Stimulated activated CD4-positive, alpha-beta T cell treated with anti-CD3 and anti-CD28 coated beads, Interleukin-15, amount 100 ng/mL, for 24 hours (primary cell): ENCODE measurements around the gene USP4.
"Not testable (repeated sequence)": the region's sequence is repeated elsewhere in the genome, so short reads cannot be mapped to it uniquely, and the experiment has no call there.

ENCODE experiments used
- DNase-seq: peaks from one replicate; pipeline ENCODE4 v3.0.0-alpha.2; 2020

Gene USP4, protein sequence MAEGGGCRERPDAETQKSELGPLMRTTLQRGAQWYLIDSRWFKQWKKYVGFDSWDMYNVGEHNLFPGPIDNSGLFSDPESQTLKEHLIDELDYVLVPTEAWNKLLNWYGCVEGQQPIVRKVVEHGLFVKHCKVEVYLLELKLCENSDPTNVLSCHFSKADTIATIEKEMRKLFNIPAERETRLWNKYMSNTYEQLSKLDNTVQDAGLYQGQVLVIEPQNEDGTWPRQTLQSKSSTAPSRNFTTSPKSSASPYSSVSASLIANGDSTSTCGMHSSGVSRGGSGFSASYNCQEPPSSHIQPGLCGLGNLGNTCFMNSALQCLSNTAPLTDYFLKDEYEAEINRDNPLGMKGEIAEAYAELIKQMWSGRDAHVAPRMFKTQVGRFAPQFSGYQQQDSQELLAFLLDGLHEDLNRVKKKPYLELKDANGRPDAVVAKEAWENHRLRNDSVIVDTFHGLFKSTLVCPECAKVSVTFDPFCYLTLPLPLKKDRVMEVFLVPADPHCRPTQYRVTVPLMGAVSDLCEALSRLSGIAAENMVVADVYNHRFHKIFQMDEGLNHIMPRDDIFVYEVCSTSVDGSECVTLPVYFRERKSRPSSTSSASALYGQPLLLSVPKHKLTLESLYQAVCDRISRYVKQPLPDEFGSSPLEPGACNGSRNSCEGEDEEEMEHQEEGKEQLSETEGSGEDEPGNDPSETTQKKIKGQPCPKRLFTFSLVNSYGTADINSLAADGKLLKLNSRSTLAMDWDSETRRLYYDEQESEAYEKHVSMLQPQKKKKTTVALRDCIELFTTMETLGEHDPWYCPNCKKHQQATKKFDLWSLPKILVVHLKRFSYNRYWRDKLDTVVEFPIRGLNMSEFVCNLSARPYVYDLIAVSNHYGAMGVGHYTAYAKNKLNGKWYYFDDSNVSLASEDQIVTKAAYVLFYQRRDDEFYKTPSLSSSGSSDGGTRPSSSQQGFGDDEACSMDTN

DNA sequence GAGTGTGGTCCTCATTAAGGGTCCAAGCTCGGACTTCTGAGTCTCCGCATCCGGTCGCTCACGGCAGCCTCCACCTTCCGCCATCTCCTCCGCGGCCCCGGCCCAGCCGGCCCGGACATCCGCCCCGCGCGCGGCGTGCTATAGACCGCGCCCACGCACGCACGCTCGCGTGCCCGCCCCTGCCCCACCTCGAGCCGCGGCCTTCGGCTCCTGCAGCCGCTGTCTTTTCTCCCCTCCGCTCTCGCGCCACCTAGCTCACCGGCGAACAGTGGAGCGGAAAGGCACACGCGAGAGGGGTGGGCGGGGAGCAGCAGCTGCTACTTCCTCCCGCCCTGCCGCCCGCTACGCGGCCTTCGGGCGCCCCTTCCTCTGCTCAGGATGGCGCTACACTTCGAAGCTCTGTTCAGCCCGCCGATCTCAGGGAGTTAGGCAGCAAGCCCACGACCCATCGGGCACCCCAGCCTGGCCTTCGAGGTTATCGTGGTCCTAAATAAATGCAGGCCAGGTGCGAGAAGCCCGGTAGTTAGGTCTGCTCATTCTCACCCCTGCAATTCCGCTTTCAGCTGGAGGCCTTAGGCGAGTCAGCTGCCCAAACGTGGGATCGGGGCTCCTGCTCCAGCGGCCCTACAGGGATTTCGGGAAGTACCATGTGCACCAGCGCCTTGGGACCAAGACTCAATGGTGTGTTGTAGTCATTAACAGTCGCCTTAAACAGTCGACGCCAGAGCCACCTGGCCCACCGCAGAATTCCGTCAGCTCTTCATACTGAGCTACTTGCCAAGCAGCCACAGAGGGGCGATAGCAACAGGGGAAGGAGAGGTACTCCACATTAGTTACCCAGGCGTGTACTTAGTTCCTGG is at the start of gene USP4:
USP4 (minus strand) TSS at position 113 of the 860 bp plus-strand sequence; CDS start at position 84, 29 bp downstream.
- DNase-seq, result peak; percentile 97

DNA sequence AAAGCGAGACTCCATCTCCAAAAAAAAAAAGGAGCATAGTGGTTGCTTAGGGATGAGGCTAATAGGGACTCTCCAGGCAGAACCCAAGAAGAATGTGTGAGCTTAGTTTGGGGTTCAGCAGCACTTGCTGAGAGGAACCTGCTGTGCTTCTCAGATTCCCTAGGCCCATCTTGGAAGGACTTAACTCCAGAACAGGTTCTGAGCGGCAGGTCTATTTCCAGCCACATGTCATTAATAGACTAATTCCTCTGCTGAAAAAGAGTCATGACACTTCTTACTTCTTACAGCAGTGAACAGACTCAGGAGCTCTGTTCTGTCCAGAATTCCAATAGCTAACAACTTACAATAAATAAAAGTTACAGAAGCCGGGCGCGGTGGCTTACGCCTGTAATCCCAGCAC is 49.4 kb upstream of the USP4 start:
- no peak for DNase-seq

DNA sequence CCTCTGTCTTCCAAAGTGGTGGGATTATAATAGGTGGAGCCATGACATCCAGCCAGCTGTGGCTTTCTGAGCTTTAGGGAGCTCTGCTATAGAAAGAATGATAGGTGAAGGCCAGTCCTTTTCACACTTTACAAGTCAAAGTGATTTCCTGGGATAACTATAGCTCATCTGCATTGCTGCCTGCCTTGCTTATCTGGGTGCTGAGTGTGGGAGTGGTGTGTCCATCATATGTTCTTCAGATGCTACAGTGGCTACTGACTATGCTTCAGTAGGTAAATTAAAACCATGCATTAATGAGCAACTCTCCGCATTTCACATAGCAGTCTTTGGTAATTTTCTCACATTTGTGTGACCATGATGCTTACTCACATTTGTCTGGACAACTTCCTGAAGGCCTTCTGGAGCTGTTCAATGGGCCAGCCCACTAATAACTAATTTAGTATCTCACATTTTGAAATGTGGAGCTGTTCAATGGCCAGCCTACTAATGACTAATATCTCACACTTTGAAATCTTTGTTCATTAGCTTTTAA is 48.5 kb upstream of the USP4 start:
- no peak for DNase-seq

DNA sequence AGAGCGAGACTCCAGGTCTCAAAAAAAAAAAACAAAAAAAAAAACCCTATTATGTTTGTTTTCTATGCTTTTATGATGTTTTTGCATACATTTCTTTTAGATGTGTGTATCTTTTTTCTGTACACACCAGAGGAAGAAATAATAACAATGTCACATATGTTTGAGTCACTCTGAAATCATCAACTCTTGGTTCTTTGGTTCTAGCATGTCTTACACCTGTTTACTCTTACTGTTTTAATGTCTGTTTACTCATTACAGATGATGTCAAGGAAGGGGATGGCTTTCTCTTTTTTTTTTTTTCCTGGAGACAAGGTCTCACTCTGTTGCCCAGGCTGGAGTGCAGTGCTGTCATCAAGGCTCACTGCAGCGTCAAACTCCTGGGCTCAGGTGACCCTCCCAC is 47.9 kb upstream of the USP4 start:
- DNase-seq, result no peak

DNA sequence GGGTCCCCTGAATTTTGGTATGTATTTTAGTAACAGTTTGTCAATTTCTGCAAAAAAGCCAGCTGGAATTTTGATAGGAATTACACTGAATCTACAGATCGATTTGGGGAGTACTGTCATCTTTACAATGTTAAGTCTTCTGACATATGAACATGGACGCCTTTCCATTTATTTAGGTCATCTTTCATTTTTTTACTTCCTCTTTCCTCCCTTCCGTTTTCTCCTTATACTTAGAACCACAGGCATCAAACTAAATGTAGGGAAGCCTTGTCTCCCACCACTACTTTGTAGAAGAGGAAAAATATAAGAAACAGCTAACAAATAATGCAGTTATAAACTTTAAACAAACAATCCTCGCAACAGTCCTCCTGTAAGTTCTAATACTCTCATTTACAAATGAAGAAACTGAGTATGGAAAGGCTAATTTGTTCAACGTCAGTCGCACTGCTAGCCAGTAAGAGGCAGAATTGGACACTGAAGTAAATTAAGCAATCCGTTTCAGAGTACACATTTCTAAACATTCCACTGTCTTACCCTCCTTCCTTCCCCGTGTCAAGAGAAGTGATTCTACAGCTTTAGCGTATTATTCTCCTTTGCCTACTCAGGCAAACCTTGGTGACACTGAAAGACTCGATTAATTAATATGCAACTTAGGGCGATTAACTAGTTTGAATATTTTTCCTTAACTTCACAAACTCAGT is 46.4 kb upstream of the USP4 start:
- no peak for DNase-seq

DNA sequence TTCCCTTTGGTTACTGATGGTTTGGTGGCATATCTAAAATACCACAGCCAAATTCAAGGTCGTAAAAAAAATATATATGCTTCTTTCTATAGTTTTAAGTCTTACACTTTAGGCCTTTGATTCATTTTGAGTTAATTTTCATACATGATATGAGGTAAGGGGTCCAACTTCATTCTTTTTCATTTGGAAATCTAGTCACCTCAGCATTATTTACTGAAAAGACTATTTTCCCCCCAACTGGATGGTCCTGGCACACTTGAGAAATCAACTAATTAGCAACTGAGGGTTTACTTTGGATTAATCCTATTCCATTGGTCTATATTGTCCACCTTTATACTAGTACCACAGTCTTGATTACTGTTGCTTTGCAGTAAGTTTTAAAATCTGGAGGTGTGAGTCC is 45.8 kb upstream of the USP4 start:
- no peak for DNase-seq

DNA sequence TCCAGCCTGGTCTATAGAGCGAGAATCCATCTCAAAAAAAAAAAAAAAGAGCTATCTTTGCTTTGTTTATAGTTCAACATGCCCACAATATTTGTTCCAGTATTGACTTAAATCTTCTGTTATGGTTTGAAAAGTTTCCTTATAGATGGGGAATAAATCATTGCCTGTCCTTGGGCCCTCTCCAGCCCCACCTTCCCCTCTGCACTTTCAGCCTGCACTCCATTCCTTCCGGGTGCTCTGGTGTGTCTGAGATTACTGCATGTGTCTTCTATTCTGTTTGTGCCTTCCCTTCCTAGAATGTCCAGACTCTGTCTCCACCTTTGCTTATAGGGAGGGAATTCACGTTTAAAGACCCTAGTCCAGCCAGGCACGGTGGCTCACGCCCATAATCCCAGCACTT is 43.5 kb upstream of the USP4 start:
- DNase-seq, result no peak

DNA sequence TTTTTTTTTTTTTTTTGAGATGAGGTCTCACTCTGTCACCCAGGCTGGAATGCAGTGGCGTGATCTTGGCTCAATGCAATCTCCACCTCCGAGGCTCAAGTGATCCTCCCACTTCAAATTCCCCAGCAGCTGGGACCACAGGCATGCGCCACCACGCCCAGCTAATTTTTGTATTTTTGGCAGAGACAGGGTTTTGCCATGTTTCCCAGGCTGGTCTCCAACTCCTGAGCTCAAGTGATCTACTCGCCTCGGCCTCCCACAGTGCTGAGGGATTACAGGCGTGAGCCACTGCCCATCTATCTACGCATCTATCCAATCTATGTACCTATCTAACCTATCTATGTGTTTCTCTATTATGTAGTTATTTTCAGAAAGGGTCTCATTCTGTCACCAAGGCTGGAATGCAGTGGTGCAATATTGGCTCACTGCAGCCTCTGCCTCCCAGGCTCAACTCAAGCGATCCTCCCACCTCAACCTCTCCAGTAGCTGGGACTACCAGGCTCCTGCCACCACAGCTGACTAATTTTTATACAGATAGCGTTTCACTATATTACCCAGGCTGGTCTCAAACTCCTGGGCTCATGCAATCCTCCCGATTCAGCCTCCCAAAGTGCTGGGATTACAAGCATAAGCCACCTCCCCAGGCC is 38.5 kb upstream of the USP4 start:
- DNase-seq, result no peak

DNA sequence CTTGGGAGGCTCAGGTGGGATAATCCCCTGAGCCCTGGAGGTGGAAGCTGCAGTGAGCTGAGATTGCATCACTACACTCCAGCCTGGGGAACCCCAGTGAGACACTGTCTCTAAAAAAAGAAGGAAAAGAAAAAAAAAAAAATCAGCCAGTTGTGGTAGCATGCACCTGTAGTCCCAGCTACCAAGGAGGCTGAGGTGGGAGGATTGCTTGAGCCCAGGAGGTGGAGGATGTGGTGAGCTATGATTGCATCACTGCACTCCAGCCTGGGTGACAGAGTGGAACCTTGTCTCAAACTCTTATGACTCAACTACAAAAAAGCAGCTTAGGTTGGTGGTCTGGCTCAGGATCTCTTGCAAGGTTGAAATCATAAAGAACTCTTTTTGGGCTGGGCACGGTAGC is 37.6 kb upstream of the USP4 start:
- peak; percentile 69 for DNase-seq

DNA sequence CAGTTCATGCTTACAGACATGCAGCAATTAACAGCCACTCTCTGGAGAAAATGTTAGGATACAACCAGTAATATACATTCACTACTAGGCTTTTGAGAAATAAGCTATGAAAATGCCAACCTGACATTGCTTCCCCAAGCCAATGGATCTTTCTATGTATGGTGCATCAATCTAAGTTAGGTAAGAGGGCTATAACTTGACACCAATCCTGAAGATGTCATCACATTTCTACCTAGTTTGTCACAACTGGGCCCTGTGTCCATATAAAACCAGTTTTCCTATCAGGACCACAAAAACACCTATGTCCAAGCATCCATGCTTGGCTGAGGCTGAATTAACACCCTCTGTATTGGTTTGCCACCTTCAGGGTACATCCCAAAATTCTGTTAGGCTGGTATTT is 32.1 kb upstream of the USP4 start:
- DNase-seq, result no peak

DNA sequence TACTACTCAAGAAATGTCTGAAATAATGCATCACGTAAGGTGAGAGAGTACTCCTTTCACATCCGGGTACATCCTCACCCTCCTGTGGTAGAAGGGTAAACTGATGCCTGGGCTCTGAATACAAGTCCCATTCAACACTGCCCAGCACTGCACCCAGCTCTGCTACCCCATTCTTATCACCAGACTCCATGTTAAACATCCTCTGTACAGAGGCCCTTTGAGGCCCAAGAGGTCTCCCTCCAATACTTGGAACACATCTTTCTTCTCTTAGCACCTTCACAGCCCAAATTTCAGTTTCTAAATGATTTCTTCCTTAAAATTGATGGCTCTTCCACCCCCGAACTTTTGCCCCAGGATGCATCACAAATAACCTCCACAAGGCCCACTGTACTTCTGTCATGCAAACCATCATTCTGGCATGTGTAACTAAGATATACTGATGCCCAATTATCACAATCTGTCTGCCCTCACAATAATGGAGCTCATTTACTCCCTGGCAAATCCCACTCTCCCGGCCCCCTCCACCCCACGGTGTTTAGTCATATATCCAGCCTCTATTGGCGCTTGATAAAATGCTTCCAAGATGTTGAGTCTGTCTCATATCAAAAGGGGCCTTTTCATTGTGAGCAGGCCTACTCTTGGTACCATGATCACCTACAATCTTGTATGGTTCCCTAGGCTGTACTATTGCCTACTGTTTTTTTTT is 30.9 kb upstream of the USP4 start:
- DNase-seq, result no peak

DNA sequence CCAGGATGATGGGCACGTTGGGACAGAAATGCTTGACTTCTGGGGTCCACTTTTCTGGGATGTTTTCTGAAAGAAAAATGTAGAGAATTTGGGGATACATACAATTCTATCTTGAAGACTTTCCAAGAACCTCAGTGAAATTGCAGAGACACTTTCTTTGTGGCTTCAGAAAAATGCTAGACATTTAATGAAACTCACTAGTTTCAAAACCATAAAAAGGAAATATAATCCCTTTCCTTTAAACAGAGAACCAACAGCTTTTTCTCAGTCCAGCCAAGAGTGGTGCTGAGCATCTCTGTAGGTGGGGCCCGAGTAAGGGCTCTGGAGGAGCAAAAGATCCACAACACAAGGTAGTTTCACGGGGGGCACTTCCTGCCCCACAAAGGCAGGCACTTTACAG is 22.7 kb upstream of the USP4 start:
- DNase-seq, result no peak

DNA sequence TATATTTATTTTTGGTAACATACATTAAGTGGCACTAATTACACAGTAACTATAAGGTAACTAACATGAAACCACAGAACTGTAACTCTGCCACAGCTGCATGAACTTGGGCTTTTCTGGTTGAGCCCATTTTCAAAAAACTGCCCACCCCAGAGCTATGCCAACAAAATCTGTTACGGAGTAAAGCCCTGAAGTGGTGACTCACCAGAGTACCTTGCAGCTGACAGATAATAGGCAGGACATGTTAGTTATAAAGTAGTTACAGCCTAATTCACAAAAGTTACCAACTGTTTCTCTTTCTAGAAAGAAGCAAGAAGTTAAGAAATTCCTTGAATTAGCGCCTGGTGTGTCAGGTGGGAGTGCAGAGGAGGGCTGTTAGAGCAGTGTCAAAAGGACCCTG is 19.8 kb upstream of the USP4 start:
- DNase-seq, result no peak

DNA sequence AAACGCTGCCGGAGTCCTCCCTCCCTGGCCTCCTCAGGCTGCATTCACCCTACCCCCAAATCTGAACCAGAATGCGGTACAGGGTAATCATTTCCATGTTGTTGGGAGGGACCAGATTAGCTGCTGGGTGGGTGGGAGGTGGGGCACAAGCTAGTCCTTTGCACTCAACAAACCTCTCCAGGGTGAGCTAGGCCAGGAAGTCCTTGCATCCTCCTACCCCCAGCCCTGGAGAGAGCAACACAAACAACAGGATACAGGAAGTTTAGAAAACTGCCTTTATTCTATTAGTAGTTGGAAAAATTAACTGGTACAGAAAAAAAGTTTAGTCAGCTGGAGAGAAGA is 19.0 kb upstream of the USP4 start:
- DNase-seq, result no peak

DNA sequence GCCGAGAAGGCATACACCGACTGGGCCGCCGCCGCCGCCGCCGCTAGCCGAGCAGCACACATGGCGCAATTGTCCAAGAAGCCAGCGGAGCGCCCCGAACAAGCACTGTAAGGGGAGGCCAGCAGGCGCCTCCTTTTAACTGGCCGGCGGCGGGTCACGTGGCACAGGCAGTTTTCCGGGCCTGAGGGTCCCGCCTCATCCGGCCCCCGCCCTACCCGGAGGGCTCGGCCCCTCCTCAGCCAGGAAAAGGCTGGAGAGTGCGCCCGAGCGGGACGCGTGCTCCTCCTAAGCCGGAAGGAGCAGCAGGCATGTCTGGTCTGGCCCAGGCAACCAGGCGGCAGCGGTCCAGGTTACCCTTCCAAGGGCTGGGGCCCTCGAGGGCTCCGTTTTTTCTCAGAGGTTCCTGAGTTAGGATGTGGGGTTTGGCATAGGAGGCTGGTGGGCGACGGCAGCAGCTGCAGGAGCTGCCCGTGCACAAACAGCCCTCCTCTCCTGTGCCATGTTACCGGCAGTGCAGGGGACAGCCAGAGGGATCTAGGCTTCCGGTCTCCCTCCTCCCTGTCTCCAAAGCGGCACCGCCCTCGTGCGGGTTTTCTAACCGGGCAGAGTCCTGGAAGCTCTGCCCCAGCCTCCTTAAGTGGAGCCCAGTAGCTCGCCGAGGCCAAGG is 18.5 kb upstream of the USP4 start, which contains the start of gene GPX1:
GPX1 (minus strand) TSS at position 137 of the 667 bp plus-strand sequence; CDS start at position 62, 75 bp downstream.
- DNase-seq, result peak; percentile 95

DNA sequence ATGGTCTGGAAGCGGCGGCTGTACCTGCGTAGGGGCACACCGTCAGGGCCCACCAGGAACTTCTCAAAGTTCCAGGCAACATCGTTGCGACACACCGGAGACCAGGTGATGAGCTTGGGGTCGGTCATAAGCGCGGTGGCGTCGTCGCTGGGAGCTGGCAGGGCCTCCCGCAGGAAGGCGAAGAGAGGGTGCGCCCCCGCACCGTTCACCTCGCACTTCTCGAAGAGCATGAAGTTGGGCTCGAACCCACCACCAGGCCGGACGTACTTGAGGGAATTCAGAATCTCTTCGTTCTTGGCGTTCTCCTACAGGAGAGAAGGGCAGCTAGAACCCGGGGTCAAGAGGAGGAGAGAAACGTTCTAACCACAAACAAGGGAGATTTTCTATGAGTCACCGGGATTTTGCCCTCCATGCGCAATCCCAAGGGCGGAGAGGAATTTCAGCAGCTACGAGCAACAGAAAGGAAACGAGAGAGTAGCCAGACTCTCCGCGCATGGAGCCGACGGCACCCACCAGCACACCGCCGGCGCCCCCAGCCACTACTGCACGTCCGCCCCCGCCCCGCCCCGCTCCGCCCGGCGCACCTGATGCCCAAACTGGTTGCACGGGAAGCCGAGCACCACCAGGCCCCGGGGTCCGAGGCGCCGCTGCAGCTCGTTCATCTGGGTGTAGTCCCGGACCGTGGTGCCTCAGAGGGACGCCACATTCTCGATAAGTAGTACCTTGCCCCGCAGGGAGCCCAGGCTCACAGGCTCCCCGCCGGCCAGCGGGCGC is 17.8 kb upstream of the USP4 start:
- peak; percentile 70 for DNase-seq

DNA sequence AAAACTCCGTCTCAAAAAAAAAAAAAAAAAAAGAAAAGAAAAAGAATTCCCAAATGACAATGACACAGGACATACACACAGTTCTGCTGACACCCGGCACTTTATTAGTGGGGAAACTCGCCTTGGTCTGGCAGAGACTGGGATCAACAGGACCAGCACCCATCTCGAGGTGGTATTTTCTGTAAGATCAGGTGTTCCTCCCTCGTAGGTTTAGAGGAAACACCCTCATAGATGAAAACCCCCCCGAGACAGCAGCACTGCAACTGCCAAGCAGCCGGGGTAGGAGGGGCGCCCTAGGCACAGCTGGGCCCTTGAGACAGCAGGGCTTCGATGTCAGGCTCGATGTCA is 17.2 kb upstream of the USP4 start:
- not testable (repeated sequence) for DNase-seq

DNA sequence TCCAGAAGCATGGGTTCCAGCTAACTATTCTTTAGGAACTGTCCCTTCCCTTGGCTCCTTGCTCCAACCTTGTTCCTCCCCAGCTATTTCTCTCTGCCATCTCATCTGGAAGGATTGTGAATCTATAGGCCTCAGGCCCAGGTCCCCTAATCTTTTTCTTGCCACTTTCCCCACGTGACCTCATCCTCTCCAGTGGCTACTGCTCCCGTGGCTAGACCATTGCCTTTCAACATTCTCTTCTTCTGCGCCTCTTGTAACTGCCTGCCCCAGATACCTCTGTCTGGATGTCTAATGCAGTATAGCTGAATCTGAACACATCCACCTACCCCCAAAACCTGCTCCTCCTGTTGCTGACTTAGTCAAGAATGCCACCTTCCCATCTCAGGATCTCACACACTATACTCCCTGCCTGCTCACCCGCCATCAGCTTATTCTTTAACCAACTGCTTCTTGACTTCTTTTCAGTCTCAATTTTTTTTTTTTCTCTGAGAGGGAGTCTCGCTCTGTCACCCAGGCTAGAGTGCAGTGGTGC is 13.1 kb upstream of the USP4 start:
- DNase-seq, result no peak

DNA sequence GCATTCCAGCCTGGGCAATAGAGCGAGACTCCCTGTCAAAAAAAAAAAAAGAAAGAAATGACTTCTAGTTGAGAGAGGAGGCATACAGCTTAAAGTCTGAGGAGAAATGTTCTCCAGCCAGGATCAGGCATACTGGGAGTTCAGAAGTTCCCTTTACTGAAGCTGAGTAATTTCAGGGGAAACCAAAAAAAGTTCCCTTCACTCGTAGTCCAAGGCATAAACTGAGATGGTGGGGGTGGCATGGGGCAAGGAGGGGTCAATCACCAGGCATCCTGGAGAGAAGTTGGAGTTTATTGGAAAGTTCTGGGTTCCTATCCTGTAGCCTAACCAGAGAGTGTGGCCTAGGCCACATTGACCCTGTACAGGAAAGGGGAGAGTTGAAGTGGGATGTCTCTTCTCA is 12.4 kb upstream of the USP4 start:
- no peak for DNase-seq
